DND-41 (cell line): ENCODE measurements around the gene SERPINA5.

ENCODE experiments used
- ATAC-seq: fragments of 200-7000 bp; cut with Tn5 transposase; 3 replicates; pipeline ENCODE4 v1.9.1; 2021; ENCODE audit warnings: low read depth; ENCODE audit not compliant: insufficient read depth
- DNase-seq: peaks from one replicate; pipeline ENCODE4 v3.0.0-alpha.2; 2020
- H2AFZ ChIP-seq: 2 replicates; pipeline ENCODE4 v1.6.0; 2012; ENCODE audit warnings: low read depth, low read length
- H3K27ac ChIP-seq: 2 replicates; pipeline ENCODE4 v1.5.1; 2012; ENCODE audit warnings: low read length, inconsistent platforms
- H3K27me3 ChIP-seq: fragments of 200-600 bp; sonication (generic); 2 replicates; pipeline ENCODE4 v1.6.0; 2012; ENCODE audit warnings: low read length, mild to moderate bottlenecking, inconsistent platforms; ENCODE audit not compliant: insufficient read depth, poor library complexity
- H3K36me3 ChIP-seq: 2 replicates; pipeline ENCODE4 v1.5.1; 2012; ENCODE audit warnings: low read length, inconsistent platforms; ENCODE audit not compliant: insufficient read depth
- H3K4me1 ChIP-seq: 2 replicates; pipeline ENCODE4 v1.5.1; 2012; ENCODE audit warnings: mild to moderate bottlenecking, low read length; ENCODE audit not compliant: insufficient read depth
- H3K4me2 ChIP-seq: 2 replicates; pipeline ENCODE4 v1.6.0; 2012; ENCODE audit warnings: mild to moderate bottlenecking, moderate library complexity, low read length, inconsistent platforms; ENCODE audit not compliant: insufficient read depth
- H3K4me3 ChIP-seq, 2 experiments: fragments of 200-600 bp in 1 of 2; shearing (Covaris generic) in 1 of 2; 2 replicates each; pipeline ENCODE4 v1.5.1; 2012 to 2016; ENCODE audit warnings: inconsistent platforms in 2 of 2, low read length in 2 of 2, mild to moderate bottlenecking in 2 of 2, low read depth in 1 of 2, moderate library complexity in 1 of 2
- H3K79me2 ChIP-seq: 2 replicates; pipeline ENCODE4 v1.6.0; 2012; ENCODE audit warnings: low read length, inconsistent platforms; ENCODE audit not compliant: insufficient read depth
- H3K9ac ChIP-seq: 2 replicates; pipeline ENCODE4 v1.6.0; 2012; ENCODE audit warnings: low read depth, mild to moderate bottlenecking, inconsistent platforms, low read length, moderate library complexity
- H3K9me3 ChIP-seq: 2 replicates; pipeline ENCODE4 v1.5.1; 2012; ENCODE audit warnings: low read length, moderate library complexity, mild to moderate bottlenecking, inconsistent platforms; ENCODE audit not compliant: insufficient read depth, severe bottlenecking
- H4K20me1 ChIP-seq: 2 replicates; pipeline ENCODE4 v1.6.0; 2012; ENCODE audit warnings: low read length; ENCODE audit not compliant: insufficient read depth
- EZH2 ChIP-seq: IDR thresholded peaks from 3 replicates; pipeline ENCODE4 v1.6.1; 2012; ENCODE audit warnings: borderline replicate concordance, low read depth, mild to moderate bottlenecking, moderate library complexity, low read length, inconsistent platforms; ENCODE audit not compliant: severe bottlenecking
- TF ChIP-seq, protein P1 (sequence below): IDR thresholded peaks from 2 replicates; pipeline ENCODE4 v1.5.1; 2012; ENCODE audit warnings: borderline replicate concordance, low read length, moderate library complexity, mild to moderate bottlenecking; ENCODE audit not compliant: poor library complexity, severe bottlenecking; ENCODE audit errors: extremely low read depth

Gene SERPINA5

DNA sequence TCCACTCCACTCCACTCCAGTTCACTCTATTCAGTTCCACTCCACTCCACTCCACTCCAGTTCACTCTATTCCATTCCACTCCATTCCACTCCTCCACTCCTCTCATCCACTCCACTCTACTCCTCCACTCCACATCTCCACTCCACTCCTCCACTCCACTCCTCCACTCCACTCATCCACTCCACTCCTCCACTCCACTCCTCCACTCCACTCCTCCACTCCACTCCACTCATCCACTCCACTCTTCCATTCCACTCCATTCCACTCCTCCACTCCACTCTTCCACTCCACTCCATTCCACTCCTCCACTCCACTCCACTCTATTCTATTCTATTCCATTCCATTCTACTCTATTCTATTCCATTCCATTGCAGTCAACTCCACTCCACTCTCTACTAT lies 9.8 kb downstream of the SERPINA5 start:
- Histone ChIP-seq H3K27me3 (no peaks in the 10 kb centered on the region), H3K4me3 (no peak overlapping the region), H3K4me1 (no peaks in the 10 kb centered on the region), H3K9me3 (no peaks in the 10 kb centered on the region), H3K36me3 (no peaks in the 10 kb centered on the region), H3K27ac (no peak overlapping the region), H2AFZ (no peak overlapping the region), H3K79me2 (no peaks in the 10 kb centered on the region), H3K9ac (no peak overlapping the region), H3K4me2 (no peak overlapping the region), H4K20me1 (no peaks in the 10 kb centered on the region)
- TF ChIP-seq EZH2 = no peak
- TF ChIP-seq, protein P1, sequence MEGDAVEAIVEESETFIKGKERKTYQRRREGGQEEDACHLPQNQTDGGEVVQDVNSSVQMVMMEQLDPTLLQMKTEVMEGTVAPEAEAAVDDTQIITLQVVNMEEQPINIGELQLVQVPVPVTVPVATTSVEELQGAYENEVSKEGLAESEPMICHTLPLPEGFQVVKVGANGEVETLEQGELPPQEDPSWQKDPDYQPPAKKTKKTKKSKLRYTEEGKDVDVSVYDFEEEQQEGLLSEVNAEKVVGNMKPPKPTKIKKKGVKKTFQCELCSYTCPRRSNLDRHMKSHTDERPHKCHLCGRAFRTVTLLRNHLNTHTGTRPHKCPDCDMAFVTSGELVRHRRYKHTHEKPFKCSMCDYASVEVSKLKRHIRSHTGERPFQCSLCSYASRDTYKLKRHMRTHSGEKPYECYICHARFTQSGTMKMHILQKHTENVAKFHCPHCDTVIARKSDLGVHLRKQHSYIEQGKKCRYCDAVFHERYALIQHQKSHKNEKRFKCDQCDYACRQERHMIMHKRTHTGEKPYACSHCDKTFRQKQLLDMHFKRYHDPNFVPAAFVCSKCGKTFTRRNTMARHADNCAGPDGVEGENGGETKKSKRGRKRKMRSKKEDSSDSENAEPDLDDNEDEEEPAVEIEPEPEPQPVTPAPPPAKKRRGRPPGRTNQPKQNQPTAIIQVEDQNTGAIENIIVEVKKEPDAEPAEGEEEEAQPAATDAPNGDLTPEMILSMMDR = no peak
- ATAC-seq (no peak), DNase-seq (no peak)

DNA sequence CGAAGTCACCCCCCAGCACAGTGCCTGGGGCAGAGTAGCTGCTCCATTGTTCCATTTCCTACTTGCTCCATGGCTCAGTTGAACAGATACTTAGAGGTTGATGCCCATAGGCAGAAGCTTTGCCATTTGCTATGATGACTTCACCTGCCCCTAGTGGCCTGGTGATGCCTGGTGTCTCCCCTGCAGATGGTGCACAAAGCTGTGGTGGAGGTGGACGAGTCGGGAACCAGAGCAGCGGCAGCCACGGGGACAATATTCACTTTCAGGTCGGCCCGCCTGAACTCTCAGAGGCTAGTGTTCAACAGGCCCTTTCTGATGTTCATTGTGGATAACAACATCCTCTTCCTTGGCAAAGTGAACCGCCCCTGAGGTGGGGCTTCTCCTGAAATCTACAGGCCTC lies 10.6 kb downstream of the SERPINA5 start:
- no peaks in the 10 kb centered on the region for H3K27me3 ChIP-seq
- no peaks in the 10 kb centered on the region for H3K4me1 ChIP-seq
- no peak overlapping the region for H3K4me2 ChIP-seq
- no peaks in the 10 kb centered on the region for H3K9me3 ChIP-seq
- no peak overlapping the region for H3K27ac ChIP-seq
- no peaks in the 10 kb centered on the region for H4K20me1 ChIP-seq
- H3K79me2 ChIP-seq = no peaks in the 10 kb centered on the region
- no peak overlapping the region for H3K9ac ChIP-seq
- no peak overlapping the region for H2AFZ ChIP-seq
- no peak overlapping the region for H3K4me3 ChIP-seq
- no peak for ATAC-seq
- TF ChIP-seq, protein P1 = no peak
- no peak for TF ChIP-seq EZH2
- no peak for DNase-seq
- H3K36me3 ChIP-seq = no peaks in the 10 kb centered on the region

DNA sequence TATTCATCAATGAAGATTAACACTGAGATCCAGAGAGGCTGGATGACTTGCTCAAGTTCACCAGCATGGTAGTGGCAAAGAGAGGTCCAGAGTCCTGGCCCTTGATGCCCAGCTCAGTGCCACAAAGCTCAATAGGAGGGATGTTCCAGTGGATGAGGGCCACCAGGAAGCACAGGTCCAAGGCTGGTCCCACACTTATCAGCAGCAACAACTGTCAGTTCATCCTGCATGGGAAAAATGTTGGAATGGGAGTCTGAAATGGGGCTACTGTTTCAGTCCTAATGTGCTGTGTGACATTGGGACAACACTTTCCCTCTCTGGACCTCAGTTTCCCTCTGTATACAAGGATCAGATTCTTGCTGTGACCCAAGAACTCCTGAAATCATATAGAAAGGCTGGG lies 11.2 kb downstream of the SERPINA5 start:
- Histone ChIP-seq H2AFZ (no peak overlapping the region), H3K9ac (no peak overlapping the region), H3K4me2 (no peak overlapping the region), H4K20me1 (no peaks in the 10 kb centered on the region), H3K27ac (no peak overlapping the region), H3K4me3 (no peak overlapping the region), H3K36me3 (no peaks in the 10 kb centered on the region), H3K9me3 (no peaks in the 10 kb centered on the region), H3K79me2 (no peaks in the 10 kb centered on the region), H3K27me3 (no peaks in the 10 kb centered on the region), H3K4me1 (no peaks in the 10 kb centered on the region)
- no peak for DNase-seq
- no peak for TF ChIP-seq EZH2
- TF ChIP-seq, protein P1 = no peak
- ATAC-seq = no peak

DNA sequence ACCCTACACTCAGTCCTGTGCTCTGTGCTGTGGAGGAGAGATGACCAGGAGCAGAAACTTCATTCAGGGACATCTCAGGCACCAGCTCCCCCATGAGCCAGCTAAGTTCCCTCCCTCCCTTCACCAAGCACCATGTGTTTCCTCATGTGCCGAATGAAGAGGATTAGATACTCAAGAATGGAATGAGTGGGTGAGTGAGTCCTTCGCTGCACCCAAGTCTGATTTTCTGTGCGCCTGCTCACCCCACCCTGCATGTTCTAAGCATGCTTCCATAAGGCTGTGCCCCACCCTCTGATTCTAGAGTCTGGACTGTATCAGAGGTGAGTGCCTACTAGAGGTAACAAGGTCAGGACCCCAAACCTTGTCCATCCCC lies 12.1 kb downstream of the SERPINA5 start:
- Histone ChIP-seq H3K4me3 (no peak overlapping the region), H3K27me3 (no peaks in the 10 kb centered on the region), H3K27ac (no peak overlapping the region), H3K9ac (no peak overlapping the region), H2AFZ (no peak overlapping the region), H4K20me1 (no peaks in the 10 kb centered on the region), H3K79me2 (no peaks in the 10 kb centered on the region), H3K4me2 (no peak overlapping the region), H3K4me1 (no peaks in the 10 kb centered on the region), H3K36me3 (no peaks in the 10 kb centered on the region), H3K9me3 (no peaks in the 10 kb centered on the region)
- ATAC-seq (no peak), DNase-seq (no peak)
- TF ChIP-seq, protein P1 = no peak
- no peak for TF ChIP-seq EZH2
